ENCODE measurements around the gene HSPE1. TPM values are rescaled to one million over a fixed set of nuclear protein-coding genes. Genes with fewer than 3 reads are reported as not detected.

The HSPE1 gene
- total and polyA plus RNA-seq, 2 of the 8 experiments (the other 6 are each of a cell fraction or from before 2014, with no cell fraction given) = 206 to 377 TPM

DNA sequence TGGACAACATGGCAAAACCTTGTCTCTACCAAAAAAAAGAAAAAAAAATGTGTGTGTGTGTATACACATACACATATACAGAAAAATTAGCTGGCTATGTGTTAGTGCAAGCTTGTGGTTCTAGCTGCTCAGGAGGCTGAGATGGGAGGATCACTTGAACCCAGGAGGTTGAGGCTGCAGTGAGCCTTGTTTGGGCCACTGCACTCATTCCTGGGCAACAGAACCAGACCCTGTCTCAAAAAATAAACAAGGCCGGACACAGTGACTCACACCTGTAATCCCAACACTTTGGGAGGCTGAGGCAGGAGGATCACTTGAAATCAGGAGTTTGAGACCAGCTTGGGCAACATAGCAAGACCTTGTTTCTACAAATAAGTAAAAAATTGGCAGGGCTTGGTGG lies 44.8 kb upstream of the HSPE1 start:
- Histone ChIP-seq H3K9me3 (ENCODE audit: insufficient read depth in 2 of 2, low read depth in 1 of 2, low read length in 1 of 2) (peaks cover 0 to 1% of the 10 kb centered on the region in 2 experiments; a peak in 1 of 4 replicates), H3K4me2 (ENCODE audit: insufficient read depth in 1 of 2, low read depth in 2 of 2, low read length in 2 of 2) (no peak overlapping the region; a peak in 1 of 4 replicates), H3K4ac (replicated peaks; ENCODE audit: insufficient read length, low read depth, low read length) (no peak overlapping the region), H3K79me2 (ENCODE audit: control insufficient read depth in 1 of 2, insufficient read depth in 2 of 2, low read length in 2 of 2) (peaks cover 16 to 46% of the 10 kb centered on the region in 2 experiments), H3K4me3 (ENCODE audit: extremely low read depth in 1 of 4, insufficient read depth in 2 of 4, low read depth in 3 of 4, low read length in 4 of 4) (no peak overlapping the region), H2BK120ac (replicated peaks; ENCODE audit: low read depth, low read length) (no peak overlapping the region), H4K91ac (replicated peaks; ENCODE audit: insufficient read length, low read length) (no peak overlapping the region), H2AFZ (ENCODE audit: low read length) (no peak overlapping the region), H3K56ac (replicated peaks; ENCODE audit: insufficient read length, low read depth, low read length) (no peak overlapping the region), H3K27me3 (replicated peaks in 1 of 4; ENCODE audit: control insufficient read depth in 3 of 4, extremely low read depth in 1 of 4, insufficient read depth in 3 of 4, low read length in 3 of 4) (no peaks in the 10 kb centered on the region), H3K27ac (ENCODE audit: low read depth, low read length) (no peak overlapping the region), H2AK5ac (ENCODE audit: low read depth, low read length) (no peak overlapping the region), H4K5ac (ENCODE audit: insufficient read length, low read depth, low read length) (no peak overlapping the region), H3K36me3 (ENCODE audit: control insufficient read depth in 2 of 4, insufficient read depth in 4 of 4, low read length in 3 of 4) (no peaks in the 10 kb centered on the region; a peak in 1 of 8 replicates), H3K14ac (ENCODE audit: insufficient read length) (no peak overlapping the region), H3K79me1 (ENCODE audit: low read depth, low read length) (peaks cover 4% of the 10 kb centered on the region), H2BK5ac (ENCODE audit: low read depth, low read length) (no peak overlapping the region), H2BK12ac (ENCODE audit: low read depth, low read length) (no peak overlapping the region), H3K4me1 (replicated peaks in 1 of 4; ENCODE audit: control insufficient read depth in 3 of 4, insufficient read depth in 4 of 4, low read length in 3 of 4) (peaks cover 0 to 5% (median 0%) of the 10 kb centered on the region in 4 experiments; a peak in 2 of 7 replicates), H3K23me2 (ENCODE audit: low read depth, low read length) (peaks cover 3% of the 10 kb centered on the region), H3K18ac (ENCODE audit: extremely low read depth, low read length) (no peak overlapping the region), H4K20me1 (replicated peaks in 1 of 2; ENCODE audit: control insufficient read depth in 1 of 2, insufficient read depth in 2 of 2, low read length in 2 of 2) (peaks cover 0 to 7% of the 10 kb centered on the region in 2 experiments), H4K8ac (ENCODE audit: extremely low read depth, insufficient read depth, low read length) (no peak overlapping the region), H3K9ac (replicated peaks in 1 of 4; ENCODE audit: extremely low read depth in 1 of 4, low read depth in 3 of 4, low read length in 3 of 4) (no peak overlapping the region), H2BK20ac (ENCODE audit: low read length) (no peak overlapping the region), H3K23ac (ENCODE audit: insufficient read length) (no peak overlapping the region), H2BK15ac (ENCODE audit: low read length) (no peak overlapping the region)
- POLR2A ChIA-PET (ENCODE audit: partially characterized antibody) = no interaction called here
- FAIRE-seq (no peak), DNase-seq (ENCODE audit: low read depth in 1 of 2, low spot score in 2 of 2) (no peak)
- CTCF ChIA-PET (ENCODE audit: partially characterized antibody) = interaction anchor here (0.6 kb wide), 1 partner anchor 75 kb away, joined by 4 read pairs; no protein-coding TSS in a partner anchor
- 80% methylated on average over 1 of the region's 1 CpG; no CpG with 5 or more reads in 1 of the 2 experiments for WGBS, 2 experiments (ENCODE audit: extremely low coverage in 1 of 2, insufficient coverage in 1 of 2, insufficient read length in 1 of 2, insufficient replicate concordance in 2 of 2, low coverage in 1 of 2, low lambda C conversion rate in 2 of 2, missing lambda C conversion rate in 1 of 2)
- TF ChIP-seq KDM1A (IDR thresholded peaks at IDR 0.05; ENCODE audit: borderline replicate concordance, low read length) (no peak), SAP30 (IDR thresholded peaks at IDR 0.05; ENCODE audit: insufficient read depth, insufficient replicate concordance, low read length) (no peak), HDAC2 (IDR thresholded peaks at IDR 0.05; ENCODE audit: borderline replicate concordance in 1 of 2, low read depth in 2 of 2, low read length in 2 of 2) (no peak), NRF1 (IDR thresholded peaks at IDR 0.05; ENCODE audit: low read depth, low read length) (no peak), RAD21 (IDR thresholded peaks at IDR 0.05 in 1 of 2, conservative IDR thresholded peaks at IDR 0.05 in 1 of 2; ENCODE audit: low read depth in 2 of 2, low read length in 2 of 2) (no peak), GABPA (IDR thresholded peaks at IDR 0.05; ENCODE audit: borderline replicate concordance, insufficient read depth, low read length) (no peak), GTF2F1 (IDR thresholded peaks at IDR 0.05; ENCODE audit: borderline replicate concordance, low read depth, low read length) (no peak), SIX5 (IDR thresholded peaks at IDR 0.05; ENCODE audit: low read depth, low read length) (no peak), BRCA1 (IDR thresholded peaks at IDR 0.05; ENCODE audit: low read depth, low read length) (no peak), CEBPB (IDR thresholded peaks at IDR 0.05; ENCODE audit: low read depth, low read length) (no peak), BCL11A (IDR thresholded peaks at IDR 0.05; ENCODE audit: low read depth in 2 of 2, low read length in 2 of 2) (no peak), RBBP5 (IDR thresholded peaks at IDR 0.05; ENCODE audit: borderline replicate concordance, low read depth, low read length) (no peak), SP1 (IDR thresholded peaks at IDR 0.05; ENCODE audit: low read depth, low read length) (no peak), RFX5 (IDR thresholded peaks at IDR 0.05; ENCODE audit: borderline replicate concordance, low read depth, low read length) (no peak)
